ENCODE data around the gene HMG20A.

- TF ChIP-seq POLR2A (IDR thresholded peaks at IDR 0.05) (no peak), CTCF (IDR thresholded peaks at IDR 0.05) (no peak), POLR2AphosphoS5 (IDR thresholded peaks at IDR 0.05; ENCODE audit: insufficient read depth in 1 of 2, low read depth in 1 of 2) (no peak)
These were observed 57.4 kb downstream of the HMG20A start for GRCh38 chr15:77478051-77478450.
